HG02943 (cell line): ENCODE results near the gene YEATS4.

Experiments used
- ATAC-seq: cut with Tn5 transposase; IDR thresholded peaks from one replicate; pipeline ENCODE4 v1.9.1; 2021; ENCODE audit warnings: mild to moderate bottlenecking, low read depth, moderate library complexity; ENCODE audit not compliant: unreplicated experiment

The YEATS4 gene

GRCh38 chr12:69428351-69429073 lies 69.0 kb downstream of the YEATS4 start:
- ATAC-seq = no peak

GRCh38 chr12:69430942-69431590 lies 71.5 kb downstream of the YEATS4 start:
- no peak for ATAC-seq

GRCh38 chr12:69431591-69432222 lies 72.2 kb downstream of the YEATS4 start:
- no peak for ATAC-seq

- no peak for ATAC-seq
Measured at GRCh38 chr12:69433653-69434052, 74.1 kb downstream of the YEATS4 start.

GRCh38 chr12:69435644-69436043 lies 76.1 kb downstream of the YEATS4 start:
- no peak for ATAC-seq

GRCh38 chr12:69437073-69437472 lies 77.5 kb downstream of the YEATS4 start:
- ATAC-seq = no peak

GRCh38 chr12:69438539-69438938 lies 79.0 kb downstream of the YEATS4 start:
- no peak for ATAC-seq

- ATAC-seq = no peak
Measured at GRCh38 chr12:69440016-69440415, 80.5 kb downstream of the YEATS4 start.
